HG02970 (cell line): ENCODE results near the gene QRSL1.
"Not testable (repeated sequence)": the region's sequence is repeated elsewhere in the genome, so short reads cannot be mapped to it uniquely, and the experiment has no call there.

Source experiments
- ATAC-seq: cut with Tn5 transposase; IDR thresholded peaks from one replicate; pipeline ENCODE4 v1.9.1; 2021; ENCODE audit warnings: mild to moderate bottlenecking, moderate library complexity, moderate number of reproducible peaks; ENCODE audit not compliant: unreplicated experiment, low FRiP score

QRSL1 gene

DNA sequence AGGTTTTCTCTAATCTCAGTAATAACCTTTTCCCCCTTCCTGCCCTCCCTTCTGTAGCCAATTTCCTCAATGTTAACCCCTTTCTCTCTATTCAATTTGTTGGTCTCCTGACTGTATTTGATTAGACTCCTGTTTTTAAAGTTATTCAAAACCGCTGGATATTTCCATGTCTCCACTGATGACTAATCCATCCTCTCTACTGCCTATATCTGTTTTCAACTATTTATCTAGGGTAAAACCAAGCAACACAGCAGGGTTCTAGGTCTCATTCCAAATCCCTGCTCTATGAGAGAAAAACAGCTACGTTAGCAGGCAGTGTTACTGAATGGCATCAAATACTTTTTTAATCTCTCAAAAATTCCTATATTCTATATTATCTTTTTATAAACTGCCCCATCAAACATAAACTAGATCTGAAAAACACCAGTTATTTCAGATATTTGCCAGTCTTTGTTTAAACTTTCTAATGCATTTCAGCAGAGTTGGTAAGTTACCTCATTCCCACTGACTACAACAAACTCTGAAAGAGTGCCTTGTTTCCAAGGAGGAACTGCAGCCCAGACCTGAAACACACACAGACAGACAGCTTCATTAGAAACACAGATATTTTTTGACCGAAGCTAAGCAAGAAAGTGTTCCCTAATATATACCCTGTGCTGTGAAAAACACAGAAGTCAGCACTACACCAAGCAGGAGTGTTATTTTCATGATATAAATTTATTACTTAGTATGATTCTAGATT is 8.3 kb upstream of the QRSL1 start:
- ATAC-seq: no peak

DNA sequence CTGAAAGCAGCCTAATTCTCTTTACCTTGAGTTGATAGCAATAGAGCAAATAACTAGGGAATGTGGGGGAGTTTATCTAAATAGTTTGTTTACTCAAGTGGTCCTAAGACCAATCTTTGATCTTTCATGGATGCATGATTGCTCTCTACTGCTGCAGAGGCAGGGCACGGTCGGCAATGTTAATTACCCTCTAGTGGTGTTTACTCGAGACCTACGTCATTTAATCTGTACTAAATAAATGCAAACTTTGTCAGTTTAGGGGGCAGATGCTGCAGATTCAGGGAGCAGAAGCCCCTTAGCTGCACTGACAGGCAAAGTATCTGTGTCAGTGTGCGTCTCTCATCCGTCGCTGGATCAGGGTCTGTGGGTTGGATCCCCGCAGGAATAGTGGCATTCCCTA is 7.0 kb upstream of the QRSL1 start:
- ATAC-seq: no peak

DNA sequence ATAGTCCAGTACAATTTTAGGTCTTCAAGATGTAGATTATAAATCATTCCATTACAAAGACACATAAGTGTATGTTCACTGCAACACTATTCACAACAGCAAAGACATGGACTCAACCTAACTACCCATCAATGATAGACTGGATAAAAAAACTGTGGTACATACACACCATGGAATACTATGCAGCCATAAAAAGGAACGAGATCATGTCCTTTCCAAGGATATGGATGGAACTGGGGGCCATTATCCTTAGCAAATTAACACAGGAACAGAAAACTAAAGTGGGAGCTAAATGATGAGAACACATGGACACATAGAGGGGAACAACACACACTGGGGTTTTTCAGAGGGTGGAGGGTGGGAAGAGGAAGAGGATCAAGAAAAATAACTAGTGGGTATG is 6.3 kb upstream of the QRSL1 start:
- no peak for ATAC-seq

DNA sequence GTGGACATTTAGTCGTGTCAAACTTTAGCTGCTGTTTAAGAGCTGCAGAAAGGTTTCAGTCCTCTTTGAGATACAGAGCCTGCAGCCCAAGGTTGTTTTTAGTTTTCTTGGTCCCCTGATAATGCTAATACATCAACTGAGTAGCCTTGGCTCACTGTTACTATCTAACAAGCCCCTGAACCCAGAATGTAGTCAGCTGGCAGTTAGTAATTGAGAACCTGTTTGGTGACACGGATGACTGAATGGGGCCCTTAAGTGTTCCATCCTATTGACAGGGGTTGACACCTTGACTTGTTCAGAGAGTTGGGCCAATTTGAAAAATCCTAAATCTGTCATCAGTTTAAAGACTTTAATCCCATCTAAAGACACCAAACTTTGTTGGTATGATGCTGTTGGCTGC is 2.9 kb upstream of the QRSL1 start:
- ATAC-seq: no peak

DNA sequence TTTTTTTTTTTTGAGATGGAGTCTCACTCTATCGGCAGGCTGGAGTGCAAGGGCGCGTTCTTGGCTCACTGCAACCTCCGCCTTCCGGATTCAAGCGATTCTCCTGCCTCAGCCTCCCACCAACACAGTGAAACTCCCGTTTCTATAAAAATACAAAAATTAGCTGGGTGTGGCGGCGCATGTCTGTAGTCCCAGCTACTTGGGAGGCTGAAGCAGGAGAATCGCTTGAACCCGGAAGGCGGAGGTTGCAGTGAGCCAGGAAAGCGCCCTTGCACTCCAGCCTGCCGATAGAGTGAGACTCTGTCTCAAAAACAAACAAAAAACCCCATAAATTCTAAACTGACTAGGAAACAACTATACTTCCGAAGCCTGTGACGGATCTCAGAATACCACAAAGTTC is 1.6 kb upstream of the QRSL1 start:
- ATAC-seq: not testable (repeated sequence)

DNA sequence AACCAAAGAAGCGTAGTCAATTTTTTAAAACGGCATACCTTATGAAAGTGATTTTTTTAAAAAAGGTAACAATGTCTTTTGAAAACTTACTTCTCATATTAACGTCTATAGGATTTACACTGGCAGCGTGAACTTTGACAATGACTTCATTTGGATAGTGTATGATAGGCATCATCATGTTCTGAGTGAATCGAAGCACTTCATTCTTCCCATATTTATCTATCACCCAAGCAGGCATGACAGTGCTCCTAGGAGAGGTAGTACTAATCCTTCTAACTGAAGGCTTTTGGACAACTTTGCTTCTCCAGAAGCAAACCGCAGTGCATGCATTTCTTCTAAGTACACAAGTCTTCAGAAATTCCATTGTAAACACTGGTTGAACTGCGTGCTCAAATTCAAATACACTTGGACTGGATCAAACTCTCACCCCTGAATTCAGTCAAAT is 698 bp upstream of the QRSL1 start:
- peak; percentile 8 for ATAC-seq

DNA sequence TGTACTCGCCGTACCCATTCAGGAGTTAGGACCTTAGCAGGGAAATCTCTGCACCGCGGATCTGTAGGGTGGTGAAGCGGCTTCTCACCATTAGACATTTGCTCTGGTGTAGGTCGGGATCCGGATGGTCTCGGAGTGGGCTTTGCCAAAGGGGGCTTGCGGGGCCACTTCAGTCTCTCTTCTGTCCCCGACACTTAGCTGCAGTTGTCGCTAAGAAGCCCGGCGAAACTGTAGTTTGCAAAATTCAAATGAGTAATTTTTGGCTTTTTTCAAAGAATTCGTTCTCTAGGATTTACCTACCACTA is 433 bp downstream of the QRSL1 start:
- no peak for ATAC-seq

DNA sequence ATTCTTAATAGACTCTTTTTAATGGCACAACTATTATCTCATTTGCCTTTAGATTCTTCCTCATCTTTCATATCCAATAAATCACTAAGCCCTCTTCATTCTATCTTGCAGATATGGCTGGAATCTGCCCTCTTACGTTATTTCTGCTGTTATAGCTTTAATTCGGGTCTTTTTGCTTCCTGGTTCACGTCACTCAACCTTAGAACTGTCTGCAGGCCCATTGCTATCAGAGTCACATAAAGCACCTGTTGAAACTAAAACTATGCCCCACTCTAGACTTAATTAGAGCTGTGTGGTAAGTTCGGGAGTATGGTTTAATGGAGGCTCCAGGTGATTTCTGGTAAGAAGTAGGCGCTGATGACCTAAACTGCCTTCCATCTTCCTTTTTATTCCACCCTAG is 988 bp downstream of the QRSL1 start:
- ATAC-seq: no peak

DNA sequence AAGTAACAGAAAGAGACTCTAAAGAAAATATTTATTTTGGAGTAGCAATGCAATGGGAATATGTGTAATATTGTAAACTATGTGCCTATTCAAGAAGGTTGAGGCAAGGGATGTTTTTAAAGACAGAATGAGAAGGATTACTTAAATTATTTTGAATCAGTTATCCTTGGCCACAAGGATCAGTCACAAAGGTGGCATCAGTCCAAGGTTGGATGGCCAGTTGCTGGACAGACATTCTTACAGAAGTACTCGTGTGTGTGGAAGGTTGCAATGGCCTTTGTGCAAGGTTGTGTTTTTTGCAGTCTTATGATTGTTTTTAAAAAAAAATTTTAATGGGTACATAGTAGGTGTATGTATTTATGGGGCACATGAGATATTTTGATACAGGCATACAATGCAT is 2.0 kb downstream of the QRSL1 start:
- ATAC-seq: no peak

DNA sequence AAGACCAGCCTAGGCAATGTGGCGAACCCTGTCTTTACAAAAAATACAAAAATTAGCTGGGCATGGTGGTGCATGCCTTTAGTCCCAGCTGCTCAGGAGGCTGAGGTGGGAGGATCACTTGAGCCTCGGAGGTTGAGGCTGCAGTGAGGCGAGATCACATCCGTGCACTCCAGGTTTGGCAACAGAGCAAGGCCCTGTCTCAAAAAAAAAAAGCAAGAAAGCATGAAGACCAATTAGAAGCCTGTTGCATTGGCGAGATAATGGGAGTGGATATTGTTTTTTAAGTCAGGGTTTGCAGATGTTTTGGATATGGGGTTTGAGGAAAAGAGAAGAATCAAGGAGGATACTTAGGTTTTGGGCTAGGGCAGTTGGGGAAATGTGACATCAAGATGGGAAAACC is 5.2 kb downstream of the QRSL1 start:
- no peak for ATAC-seq

DNA sequence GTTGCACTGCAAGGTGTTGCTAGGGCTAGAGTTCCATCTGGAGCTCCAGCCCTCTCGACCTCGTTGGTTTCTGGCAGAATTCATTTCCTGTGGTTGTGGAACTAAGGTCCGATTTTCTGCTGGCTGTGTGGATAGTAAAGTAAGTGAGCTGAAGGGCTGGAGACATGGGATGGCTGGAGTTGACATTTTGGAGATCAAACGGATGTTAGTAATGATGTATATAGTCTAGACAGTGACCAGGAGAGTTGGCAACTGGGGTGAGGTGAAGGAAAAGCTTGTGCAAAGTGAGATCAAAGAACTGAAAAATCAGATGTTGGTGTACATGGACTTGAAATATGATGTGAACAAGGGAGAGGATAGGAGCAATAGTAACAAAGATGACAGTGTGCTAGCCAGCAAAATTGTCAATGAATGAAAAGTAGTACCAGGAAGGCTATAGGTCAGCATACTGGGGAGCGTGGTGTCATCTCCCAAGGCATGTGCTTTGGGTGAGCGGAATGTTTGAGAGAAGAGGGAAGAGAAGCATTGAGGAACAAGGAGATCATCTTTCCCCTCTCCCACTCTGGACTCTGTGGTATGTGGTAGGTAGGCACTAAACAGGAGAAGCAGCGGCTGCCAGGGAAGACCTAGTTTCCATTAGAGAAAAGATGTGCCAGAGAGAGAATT is 7.8 kb downstream of the QRSL1 start:
- no peak for ATAC-seq

DNA sequence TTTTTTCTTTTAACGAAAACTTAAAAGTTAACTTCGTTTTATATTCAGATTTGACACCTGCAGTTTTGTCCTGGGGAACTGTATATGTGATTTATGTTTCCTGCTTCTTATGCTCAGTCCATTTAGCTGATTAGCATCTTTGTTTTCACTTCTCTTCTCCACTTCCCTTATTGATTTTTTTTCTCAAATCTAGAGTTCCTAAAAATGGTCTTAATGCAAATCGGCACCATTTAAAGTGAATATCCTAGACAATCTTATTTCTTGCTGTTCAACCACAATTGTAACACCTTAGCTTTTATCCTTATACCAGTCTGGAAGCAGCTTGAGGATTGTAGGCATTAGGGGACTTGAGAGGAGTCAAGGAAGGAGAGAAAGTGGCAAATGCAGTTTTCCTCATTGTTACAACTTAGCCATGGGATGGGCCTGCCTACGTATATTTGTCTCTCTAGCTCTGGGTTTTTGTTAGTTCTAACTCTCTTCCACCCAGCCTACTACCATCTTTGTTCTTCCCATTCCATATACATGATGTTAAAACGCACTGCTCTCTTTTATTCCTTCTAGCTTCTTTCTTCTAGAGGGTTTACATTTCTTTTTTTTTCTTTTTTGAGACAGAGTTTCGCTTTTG is 8.5 kb downstream of the QRSL1 start:
- no peak for ATAC-seq

DNA sequence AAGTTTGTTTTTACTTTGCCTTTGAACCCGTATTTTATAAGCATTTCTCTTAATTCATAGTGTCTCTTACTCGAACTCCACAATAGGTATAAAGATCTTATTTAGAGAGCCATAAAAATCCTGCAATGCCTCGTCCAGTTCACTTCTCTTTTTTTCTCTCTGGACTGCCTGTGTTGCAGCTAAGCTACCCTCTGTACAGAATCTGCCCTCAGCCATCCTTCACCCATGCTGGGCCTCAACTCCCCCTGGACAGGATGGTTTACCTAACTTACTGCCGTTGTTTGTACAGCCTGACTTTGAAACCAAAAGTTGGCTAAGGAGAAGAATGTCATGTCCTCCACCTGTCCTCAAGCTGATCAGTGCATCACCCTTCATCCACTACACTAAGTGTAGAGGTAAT is 10.4 kb downstream of the QRSL1 start:
- no peak for ATAC-seq

DNA sequence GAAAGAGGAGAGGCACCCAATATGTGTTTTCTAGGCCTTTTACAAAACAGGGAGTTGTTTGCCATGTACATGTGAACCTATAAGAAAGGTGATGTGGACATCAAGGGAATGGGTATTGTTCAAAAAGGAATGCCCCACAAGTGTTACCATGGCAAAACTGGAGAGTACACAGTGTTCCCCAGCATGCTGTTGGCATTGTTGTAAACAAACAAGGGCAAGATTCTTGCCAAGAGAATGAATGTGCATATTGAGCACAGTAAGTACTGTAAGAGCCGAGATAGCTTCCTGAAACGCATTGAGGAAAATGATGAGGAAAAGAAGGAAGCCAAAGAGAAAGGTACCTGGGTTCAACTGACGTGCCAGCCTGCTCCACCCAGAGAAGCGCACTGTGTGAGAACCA is 13.1 kb downstream of the QRSL1 start:
- ATAC-seq: no peak

DNA sequence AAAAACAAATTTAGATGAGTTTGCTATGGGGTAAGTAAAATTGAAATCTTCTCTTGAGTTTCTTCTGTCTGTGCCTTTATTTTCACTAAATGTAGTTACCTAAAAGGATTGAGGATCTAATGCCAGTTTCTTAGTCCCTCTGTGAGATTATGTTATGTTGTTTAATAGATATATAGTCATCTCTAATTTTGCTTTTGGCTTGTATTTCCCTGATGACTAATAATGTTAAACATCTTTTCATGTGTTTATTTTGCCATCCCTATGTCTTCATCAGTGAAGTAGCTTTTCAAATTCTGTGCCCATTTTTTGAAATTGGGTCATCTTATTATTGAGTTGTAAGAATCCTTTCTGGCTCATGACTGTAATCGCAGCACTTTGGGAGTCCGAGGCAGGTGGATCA is 13.7 kb downstream of the QRSL1 start:
- ATAC-seq: no peak

DNA sequence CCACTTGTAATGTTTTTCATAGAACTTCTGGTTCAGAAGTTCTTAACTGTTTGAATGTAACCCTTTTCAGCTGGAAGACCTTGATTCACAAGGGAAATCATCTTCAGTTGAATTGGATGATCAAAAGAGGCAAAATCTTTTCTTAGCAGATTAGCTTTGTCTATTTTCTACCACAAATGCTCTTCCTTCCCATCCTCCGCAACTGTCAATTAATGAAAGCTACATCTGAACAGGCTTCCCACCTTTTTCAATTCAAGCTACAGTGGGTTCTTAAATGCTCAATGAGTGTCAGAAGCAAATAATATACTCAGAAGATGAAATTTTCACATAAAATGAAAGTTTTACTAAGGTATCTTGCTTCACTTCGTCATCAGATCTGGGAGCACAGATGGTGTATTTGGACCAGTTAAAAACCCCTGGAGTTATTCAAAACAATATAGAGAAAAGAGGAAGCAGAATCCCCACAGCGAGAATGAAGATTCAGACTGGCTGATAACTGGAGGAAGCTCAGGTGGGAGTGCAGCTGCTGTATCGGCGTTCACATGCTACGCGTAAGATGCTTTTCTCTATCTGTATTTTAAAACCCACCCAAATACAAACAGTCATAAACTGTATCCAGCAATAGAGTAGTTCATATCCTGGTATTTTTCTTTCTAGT is 19.4 kb downstream of the QRSL1 start:
- ATAC-seq: no peak

DNA sequence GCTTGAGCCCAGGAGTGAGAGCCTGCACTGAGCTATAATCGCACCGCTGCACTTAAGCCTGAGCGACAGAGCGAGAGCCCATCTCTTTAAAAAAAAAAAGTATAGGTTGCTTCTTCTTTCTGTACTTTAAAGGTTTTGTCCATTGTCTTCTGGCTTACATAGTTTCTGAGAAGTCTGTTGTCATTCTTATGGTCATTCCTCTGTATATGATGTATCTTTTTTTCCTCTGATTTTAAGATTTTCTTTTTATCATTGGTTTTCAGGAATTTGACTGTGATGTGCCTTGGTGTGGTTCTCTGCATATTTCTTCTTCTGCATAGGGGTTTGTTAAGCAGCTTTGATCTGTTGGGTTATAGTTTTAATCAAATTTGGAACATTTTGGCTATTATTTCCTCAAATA is 29.1 kb downstream of the QRSL1 start:
- no peak for ATAC-seq

DNA sequence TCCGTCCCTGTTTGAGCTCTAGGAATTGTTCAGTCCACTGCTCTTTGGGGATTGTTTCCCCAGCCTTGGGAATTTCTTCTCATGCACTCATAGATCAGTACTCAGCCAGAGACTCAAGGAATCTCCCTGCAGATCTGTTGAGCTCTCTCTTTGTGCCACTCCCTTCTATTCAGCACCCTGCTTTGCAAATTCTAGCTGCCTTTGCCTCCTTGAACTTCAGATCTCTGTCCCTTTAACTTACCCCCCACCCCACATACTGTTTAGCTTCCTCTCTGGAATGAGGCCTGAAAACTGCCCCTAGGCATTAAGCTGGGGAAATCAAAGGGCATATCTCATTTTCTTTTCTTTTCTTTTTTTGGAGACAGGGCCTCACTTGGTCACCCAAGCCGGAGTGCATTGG is 30.5 kb downstream of the QRSL1 start:
- ATAC-seq: no peak

DNA sequence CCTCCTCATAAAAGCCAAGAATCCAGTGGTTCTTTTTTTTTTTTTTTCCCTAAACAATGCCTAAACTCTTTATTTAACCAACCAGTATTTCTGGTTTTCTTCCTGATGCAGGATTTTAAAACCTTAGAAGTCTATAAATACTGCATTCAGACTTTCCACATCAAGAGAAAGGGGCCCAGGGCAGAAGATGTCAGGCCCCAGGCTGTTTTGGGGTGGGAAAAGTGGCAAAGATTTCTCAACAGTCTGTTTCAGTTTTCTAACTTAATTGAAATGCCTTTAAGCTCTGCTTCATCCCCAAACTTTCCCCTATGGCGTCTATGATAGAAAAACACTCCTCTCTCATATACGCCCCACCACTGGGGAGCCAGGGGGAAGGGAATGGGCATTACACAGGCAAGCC is 33.1 kb downstream of the QRSL1 start:
- ATAC-seq: no peak

DNA sequence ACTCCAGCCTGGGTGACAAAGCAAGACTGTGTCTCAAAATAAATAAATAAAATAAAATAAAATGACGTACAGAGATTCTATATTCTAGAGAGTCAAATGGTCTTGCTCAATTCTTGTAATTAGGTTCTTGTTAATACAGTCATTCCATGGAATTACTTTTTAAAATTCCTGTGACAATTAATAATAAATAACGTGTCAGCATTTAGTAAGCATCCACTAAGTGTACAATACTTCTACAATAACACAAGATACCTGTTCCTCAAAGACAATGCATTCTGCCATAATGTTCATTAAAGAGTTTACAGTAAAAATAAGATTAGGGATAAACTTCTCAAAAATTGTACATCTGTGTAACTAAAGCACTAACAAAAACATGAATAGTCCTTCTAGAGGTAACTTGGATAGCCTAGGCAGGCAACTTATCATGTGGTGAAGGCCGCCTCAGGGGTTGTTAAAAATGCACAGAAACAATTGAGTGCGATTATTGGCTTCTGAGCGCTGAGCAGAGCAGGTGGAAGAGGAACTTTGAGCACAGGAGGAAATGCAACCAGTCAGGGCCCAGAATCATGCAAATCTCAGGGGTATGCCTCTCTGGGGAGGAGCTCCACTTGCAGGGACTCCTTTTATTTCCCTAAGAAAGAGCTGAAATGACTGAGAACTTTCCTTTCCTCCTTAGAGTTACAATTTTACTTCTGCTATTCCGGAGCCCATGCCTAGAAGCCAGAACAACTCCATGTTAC is 37.1 kb downstream of the QRSL1 start:
- ATAC-seq: peak; percentile 80

DNA sequence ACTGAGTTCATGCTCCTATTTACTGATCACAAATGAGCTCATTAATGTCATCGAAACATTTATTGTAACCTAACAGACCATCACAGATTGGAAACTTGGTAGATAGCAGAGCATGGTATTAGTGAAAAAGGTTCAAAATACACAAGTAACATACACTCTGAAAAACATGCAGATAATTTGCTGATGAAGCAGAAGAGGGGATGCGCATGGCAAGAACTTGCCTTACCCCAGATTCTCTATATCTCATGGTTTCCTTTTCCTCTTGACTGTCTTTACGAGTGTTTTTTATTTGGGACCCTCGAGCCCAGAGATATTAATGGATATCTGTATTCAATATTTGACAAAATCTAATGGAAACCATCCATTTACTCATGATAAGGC is 37.6 kb downstream of the QRSL1 start:
- ATAC-seq: no peak
